ENCODE data around the gene ONECUT3. TPM values are rescaled to one million over a fixed set of nuclear protein-coding genes. Genes with fewer than 3 reads are reported as not detected.

Gene ONECUT3
- total RNA-seq, 1 experiment from 2014 or later = not detected

GRCh38 chr19:1808395-1808731, 55.1 kb downstream of the ONECUT3 start:
- no TSS peak for BruUV-seq (replicated peaks)
- CTCF ChIA-PET = no interaction called here
- intact Hi-C loops (cut with micrococcal nuclease; ENCODE audit: unreplicated experiment) = no loop called here
- no peak for DNase-seq (ENCODE audit: low spot score)
- no peaks in the 10 kb centered on the region for H3K9me3 ChIP-seq (ENCODE audit: low read depth, low read length, poor library complexity, severe bottlenecking)
- H3K4me1 ChIP-seq (ENCODE audit: insufficient read depth, low read length, poor library complexity, severe bottlenecking) = peaks cover 4% of the 10 kb centered on the region
- H3K36me3 ChIP-seq (ENCODE audit: insufficient read depth, low read length, poor library complexity, severe bottlenecking) = no peaks in the 10 kb centered on the region
- POLR2A ChIA-PET (ENCODE audit: low non-redundant PET) = no interaction called here
- no peak for TF ChIP-seq EZH2 (IDR thresholded peaks at IDR 0.05; ENCODE audit: borderline replicate concordance, low read depth, low read length, poor library complexity, severe bottlenecking)
- TF ChIP-seq CTCF (conservative IDR thresholded peaks at IDR 0.05; ENCODE audit: low read depth, low read length) = no peak
- H3K4me3 ChIP-seq (ENCODE audit: low read depth, low read length, poor library complexity, severe bottlenecking) = no peak overlapping the region
- H3K27ac ChIP-seq (ENCODE audit: low read depth, low read length, poor library complexity, severe bottlenecking) = no peak overlapping the region
- H3K27me3 ChIP-seq (replicated peaks; ENCODE audit: insufficient read depth, low read depth, low read length, poor library complexity) = no peaks in the 10 kb centered on the region

GRCh38 chr19:1809678-1810077, 56.4 kb downstream of the ONECUT3 start:
- H3K4me3 ChIP-seq (ENCODE audit: low read depth, low read length, poor library complexity, severe bottlenecking) = no peak overlapping the region
- no peaks in the 10 kb centered on the region for H3K9me3 ChIP-seq (ENCODE audit: low read depth, low read length, poor library complexity, severe bottlenecking)
- ChIA-PET CTCF (no interaction called here), POLR2A (ENCODE audit: low non-redundant PET) (no interaction called here)
- H3K4me1 ChIP-seq (ENCODE audit: insufficient read depth, low read length, poor library complexity, severe bottlenecking) = peaks cover 4% of the 10 kb centered on the region
- DNase-seq (ENCODE audit: low spot score) = no peak
- no peaks in the 10 kb centered on the region for H3K27me3 ChIP-seq (replicated peaks; ENCODE audit: insufficient read depth, low read depth, low read length, poor library complexity)
- no peak for TF ChIP-seq EZH2 (IDR thresholded peaks at IDR 0.05; ENCODE audit: borderline replicate concordance, low read depth, low read length, poor library complexity, severe bottlenecking)
- TF ChIP-seq CTCF (conservative IDR thresholded peaks at IDR 0.05; ENCODE audit: low read depth, low read length) = no peak
- H3K27ac ChIP-seq (ENCODE audit: low read depth, low read length, poor library complexity, severe bottlenecking) = no peak overlapping the region
- no peaks in the 10 kb centered on the region for H3K36me3 ChIP-seq (ENCODE audit: insufficient read depth, low read length, poor library complexity, severe bottlenecking)
- BruUV-seq (replicated peaks) = no TSS peak
- intact Hi-C loops (cut with micrococcal nuclease; ENCODE audit: unreplicated experiment) = loop anchor here (10.0 kb wide), 1 partner anchor 265 kb away; no protein-coding TSS in a partner anchor

GRCh38 chr19:1810439-1811160, 57.3 kb downstream of the ONECUT3 start:
- no TSS peak for BruUV-seq (replicated peaks)
- POLR2A ChIA-PET (ENCODE audit: low non-redundant PET) = no interaction called here
- no peak for DNase-seq (ENCODE audit: low spot score)
- H3K4me1 ChIP-seq (ENCODE audit: insufficient read depth, low read length, poor library complexity, severe bottlenecking) = peaks cover 4% of the 10 kb centered on the region
- peak overlapping the region; percentile 59 for H3K4me3 ChIP-seq (ENCODE audit: low read depth, low read length, poor library complexity, severe bottlenecking)
- H3K36me3 ChIP-seq (ENCODE audit: insufficient read depth, low read length, poor library complexity, severe bottlenecking) = peaks cover 5% of the 10 kb centered on the region
- CTCF ChIA-PET = interaction anchor here (0.6 to 1.5 kb wide), 2 partner anchors 16 to 17 kb away, joined by 3 to 6 read pairs; no protein-coding TSS in a partner anchor
- no peak overlapping the region for H3K27ac ChIP-seq (ENCODE audit: low read depth, low read length, poor library complexity, severe bottlenecking)
- intact Hi-C loops (cut with micrococcal nuclease; ENCODE audit: unreplicated experiment) = loop anchor here (10.0 kb wide), 1 partner anchor 266 kb away; no protein-coding TSS in a partner anchor
- TF ChIP-seq CTCF (conservative IDR thresholded peaks at IDR 0.05; ENCODE audit: low read depth, low read length) (no peak), EZH2 (IDR thresholded peaks at IDR 0.05; ENCODE audit: borderline replicate concordance, low read depth, low read length, poor library complexity, severe bottlenecking) (no peak)
- no peaks in the 10 kb centered on the region for H3K27me3 ChIP-seq (replicated peaks; ENCODE audit: insufficient read depth, low read depth, low read length, poor library complexity)
- H3K9me3 ChIP-seq (ENCODE audit: low read depth, low read length, poor library complexity, severe bottlenecking) = no peaks in the 10 kb centered on the region
